Measurements from ENCODE around the gene RAB25. TPM values are rescaled to one million over a fixed set of nuclear protein-coding genes. Genes with fewer than 3 reads are reported as not detected.
"Not testable (repeated sequence)": the region's sequence is repeated elsewhere in the genome, so short reads cannot be mapped to it uniquely, and the experiment has no call there.

The RAB25 gene
- total RNA-seq, 1 donor from 2014 or later: not detected

- peak; percentile 98 for DNase-seq (ENCODE audit: low spot score)
Observed at GRCh38 chr1:156054500-156055280, 6.3 kb upstream of the RAB25 start, which contains the start of gene LAMTOR2. LAMTOR2 (plus strand) TSS chr1:156054782; CDS start chr1:156054890, 108 bp downstream.

- no peak for DNase-seq (ENCODE audit: low spot score)
Observed at GRCh38 chr1:156055281-156056048, 5.5 kb upstream of the RAB25 start.

GRCh38 chr1:156056326-156056849, 4.6 kb upstream of the RAB25 start:
- DNase-seq (ENCODE audit: low spot score): no peak

- DNase-seq (ENCODE audit: low spot score): no peak
Observed at GRCh38 chr1:156062189-156062588, 1.2 kb downstream of the RAB25 start.

- DNase-seq (ENCODE audit: low spot score): no peak
Observed at GRCh38 chr1:156063997-156064285, 3.0 kb downstream of the RAB25 start.

- DNase-seq (ENCODE audit: low spot score): no peak
Observed at GRCh38 chr1:156064615-156065014, 3.7 kb downstream of the RAB25 start.

GRCh38 chr1:156065212-156065611, 4.3 kb downstream of the RAB25 start:
- DNase-seq (ENCODE audit: low spot score): no peak

- no peak for DNase-seq (ENCODE audit: low spot score)
Observed at GRCh38 chr1:156065871-156066270, 4.9 kb downstream of the RAB25 start.

- DNase-seq (ENCODE audit: low spot score): no peak
Observed at GRCh38 chr1:156067262-156067661, 6.3 kb downstream of the RAB25 start.

- no peak for DNase-seq (ENCODE audit: low spot score)
Observed at GRCh38 chr1:156069490-156070455, 8.8 kb downstream of the RAB25 start.

GRCh38 chr1:156070548-156070947, 9.6 kb downstream of the RAB25 start:
- no peak for DNase-seq (ENCODE audit: low spot score)

GRCh38 chr1:156071332-156071816, 10.4 kb downstream of the RAB25 start:
- not testable (repeated sequence) for DNase-seq (ENCODE audit: low spot score)

GRCh38 chr1:156072251-156072650, 11.3 kb downstream of the RAB25 start:
- DNase-seq (ENCODE audit: low spot score): no peak

- DNase-seq (ENCODE audit: low spot score): no peak
Observed at GRCh38 chr1:156073110-156073687, 12.2 kb downstream of the RAB25 start.

- no peak for DNase-seq (ENCODE audit: low spot score)
Observed at GRCh38 chr1:156073740-156074139, 12.8 kb downstream of the RAB25 start.

GRCh38 chr1:156074661-156075060, 13.7 kb downstream of the RAB25 start:
- no peak for DNase-seq (ENCODE audit: low spot score)

- no peak for DNase-seq (ENCODE audit: low spot score)
Observed at GRCh38 chr1:156075162-156075561, 14.2 kb downstream of the RAB25 start.

GRCh38 chr1:156075775-156076204, 14.8 kb downstream of the RAB25 start:
- no peak for DNase-seq (ENCODE audit: low spot score)

GRCh38 chr1:156076609-156077429, 15.9 kb downstream of the RAB25 start:
- no peak for DNase-seq (ENCODE audit: low spot score)

GRCh38 chr1:156077430-156077760, 16.4 kb downstream of the RAB25 start:
- DNase-seq (ENCODE audit: low spot score): no peak

Data from mesenteric fat pad (tissue), 1 donor.